ENCODE measurements around the gene BCL2L14. TPM values are rescaled to one million over a fixed set of nuclear protein-coding genes. Genes with fewer than 3 reads are reported as not detected.
A peak's percentile ranks its signal among the peaks of the same experiment; 100 is the strongest.

BCL2L14 gene
- total and polyA plus RNA-seq, 9 of the 15 experiments (the other 6 are each of a cell fraction or from before 2014, with no cell fraction given) = not detected

DNA sequence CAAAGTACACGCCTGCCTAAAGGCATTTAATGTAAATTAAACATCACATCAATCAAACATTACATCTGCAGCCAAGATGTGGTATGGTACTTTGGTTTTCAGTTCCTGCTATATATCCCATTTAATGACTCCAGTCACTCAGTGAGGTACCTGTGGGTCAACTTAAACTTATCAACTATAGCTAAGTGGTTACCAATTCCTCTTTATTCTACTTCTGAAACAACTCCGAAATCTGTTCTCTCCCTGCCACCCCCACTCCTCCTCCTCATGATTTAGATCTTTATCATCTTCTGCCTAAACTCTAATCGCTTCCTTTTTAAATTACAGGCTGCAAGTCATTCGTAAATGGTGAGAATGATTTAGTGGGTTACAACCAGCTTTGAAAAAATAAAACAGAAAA is 57.9 kb downstream of the BCL2L14 start:
- WGBS (ENCODE audit: insufficient coverage, low coverage, missing lambda C conversion rate) = 61% methylated on average over 4 of the region's 4 CpGs
- no TSS peak for BruUV-seq (replicated peaks)
- no peaks in the 10 kb centered on the region for H3K79me2 ChIP-seq (ENCODE audit: control insufficient read depth, insufficient read depth, low read length)
- peaks cover 4% of the 10 kb centered on the region; the same call in 1 of the 2 replicates for H4K20me1 ChIP-seq (replicated peaks; ENCODE audit: control insufficient read depth, insufficient read depth, low read length)
- no peak for ATAC-seq
- H3K4me3 ChIP-seq = no peak overlapping the region
- no peak overlapping the region for H3K27ac ChIP-seq (ENCODE audit: extremely low read depth, low read depth, low read length)
- DNase-seq (ENCODE audit: extremely low read depth in 1 of 4, low spot score in 3 of 4) = no peak
- no peak overlapping the region for H2AFZ ChIP-seq (ENCODE audit: low read depth, low read length)
- H3K9ac ChIP-seq (ENCODE audit: insufficient read depth in 1 of 2, low read depth in 2 of 2, low read length in 2 of 2) = no peak overlapping the region
- peaks cover 0 to 6% of the 10 kb centered on the region in 2 experiments; a peak in 1 of 5 replicates for H3K4me1 ChIP-seq (replicated peaks in 1 of 2; ENCODE audit: control insufficient read depth in 2 of 2, insufficient read depth in 2 of 2, low read length in 2 of 2)
- no peaks in the 10 kb centered on the region for H3K9me1 ChIP-seq (ENCODE audit: control insufficient read depth, insufficient read depth, low read length)
- no peak for FAIRE-seq
- POLR2A ChIA-PET = no interaction called here
- intact Hi-C loops (cut with micrococcal nuclease) = no loop called here
- H3K9me3 ChIP-seq (replicated peaks; ENCODE audit: control insufficient read depth, insufficient read depth, low read depth, low read length) = no peaks in the 10 kb centered on the region
- CTCF ChIA-PET (ENCODE audit: low intra/inter-chr PET ratio) = no interaction called here
- peaks cover 51% of the 10 kb centered on the region; the same call in 2 of the 3 replicates for H3K36me3 ChIP-seq (ENCODE audit: control insufficient read depth, insufficient read depth, low read length)
- H3K4me2 ChIP-seq (ENCODE audit: insufficient read depth, low read length) = no peak overlapping the region
- no peaks in the 10 kb centered on the region for H3K27me3 ChIP-seq (ENCODE audit: control insufficient read depth in 2 of 2, insufficient read depth in 2 of 2, low read length in 2 of 2)
- TF ChIP-seq MEIS2 (IDR thresholded peaks at IDR 0.05; ENCODE audit: partially characterized antibody) = peak; percentile 3
- TF ChIP-seq SMAD3 (CRISPR knock-in tag; conservative IDR thresholded peaks at IDR 0.05) = no peak
- TF ChIP-seq CREB1 (IDR thresholded peaks at IDR 0.05) = no peak
- TF ChIP-seq CREB1 (CRISPR knock-in tag; IDR thresholded peaks at IDR 0.05) = no peak
- TF ChIP-seq, protein P1, sequence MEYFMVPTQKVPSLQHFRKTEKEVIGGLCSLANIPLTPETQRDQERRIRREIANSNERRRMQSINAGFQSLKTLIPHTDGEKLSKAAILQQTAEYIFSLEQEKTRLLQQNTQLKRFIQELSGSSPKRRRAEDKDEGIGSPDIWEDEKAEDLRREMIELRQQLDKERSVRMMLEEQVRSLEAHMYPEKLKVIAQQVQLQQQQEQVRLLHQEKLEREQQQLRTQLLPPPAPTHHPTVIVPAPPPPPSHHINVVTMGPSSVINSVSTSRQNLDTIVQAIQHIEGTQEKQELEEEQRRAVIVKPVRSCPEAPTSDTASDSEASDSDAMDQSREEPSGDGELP (CRISPR knock-in tag; IDR thresholded peaks at IDR 0.05; ENCODE audit: borderline replicate concordance) = no peak
- in situ Hi-C loops (cut with MboI) = no loop called here

DNA sequence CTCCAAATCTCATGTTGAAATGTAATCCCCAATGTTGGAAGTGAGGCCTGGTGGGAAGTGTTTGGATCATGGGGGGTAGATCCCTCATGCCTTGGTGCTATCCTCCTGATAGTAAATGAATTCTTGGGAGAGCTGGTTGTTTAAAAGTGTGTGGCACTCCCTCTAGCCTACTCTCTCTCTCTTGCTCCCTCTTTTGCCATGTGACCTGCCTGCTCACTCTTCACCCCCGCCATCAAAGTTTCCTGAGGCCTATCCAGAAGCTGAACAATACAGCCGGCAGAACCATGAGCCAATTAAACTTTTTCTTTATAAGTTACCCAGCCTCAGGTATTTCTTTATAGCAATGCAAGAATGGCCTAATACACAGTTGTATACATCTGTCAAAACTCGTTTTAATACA is 62.5 kb downstream of the BCL2L14 start:
- FAIRE-seq (no peak), DNase-seq (ENCODE audit: extremely low read depth in 1 of 4, low spot score in 3 of 4) (no peak), ATAC-seq (no peak)
- in situ Hi-C loops (cut with MboI) (no loop called here), intact Hi-C loops (cut with micrococcal nuclease) (no loop called here)
- Histone ChIP-seq H3K4me3 (no peak overlapping the region), H3K9ac (ENCODE audit: insufficient read depth in 1 of 2, low read depth in 2 of 2, low read length in 2 of 2) (no peak overlapping the region), H3K9me1 (ENCODE audit: control insufficient read depth, insufficient read depth, low read length) (no peaks in the 10 kb centered on the region), H3K27me3 (ENCODE audit: control insufficient read depth in 2 of 2, insufficient read depth in 2 of 2, low read length in 2 of 2) (no peaks in the 10 kb centered on the region), H3K4me2 (ENCODE audit: insufficient read depth, low read length) (no peak overlapping the region), H2AFZ (ENCODE audit: low read depth, low read length) (no peak overlapping the region), H3K79me2 (ENCODE audit: control insufficient read depth, insufficient read depth, low read length) (no peaks in the 10 kb centered on the region), H3K36me3 (ENCODE audit: control insufficient read depth, insufficient read depth, low read length) (peaks cover 28% of the 10 kb centered on the region; the same call in 2 of the 3 replicates), H3K4me1 (replicated peaks in 1 of 2; ENCODE audit: control insufficient read depth in 2 of 2, insufficient read depth in 2 of 2, low read length in 2 of 2) (no peaks in the 10 kb centered on the region; a peak in 1 of 5 replicates), H4K20me1 (replicated peaks; ENCODE audit: control insufficient read depth, insufficient read depth, low read length) (no peaks in the 10 kb centered on the region), H3K9me3 (replicated peaks; ENCODE audit: control insufficient read depth, insufficient read depth, low read depth, low read length) (no peaks in the 10 kb centered on the region), H3K27ac (ENCODE audit: extremely low read depth, low read depth, low read length) (no peak overlapping the region)
- TF ChIP-seq CBFA2T3 (IDR thresholded peaks at IDR 0.05) (no peak), DMBX1 (CRISPR knock-in tag; IDR thresholded peaks at IDR 0.05; ENCODE audit: borderline replicate concordance) (no peak), ZFPM2 (CRISPR knock-in tag; IDR thresholded peaks at IDR 0.05) (no peak), PTBP1 (IDR thresholded peaks at IDR 0.05; ENCODE audit: low read depth, low read length) (no peak), COPS2 (conservative IDR thresholded peaks at IDR 0.05) (no peak), GABPB2 (CRISPR knock-in tag; conservative IDR thresholded peaks at IDR 0.05) (no peak), ZNF589 (CRISPR knock-in tag; IDR thresholded peaks at IDR 0.05; ENCODE audit: low read depth) (no peak), HDAC3 (IDR thresholded peaks at IDR 0.05; ENCODE audit: borderline replicate concordance, partially characterized antibody) (no peak), ZNF444 (CRISPR knock-in tag; IDR thresholded peaks at IDR 0.05) (no peak)
- 81% methylated on average over 2 of the region's 3 CpGs for WGBS (ENCODE audit: insufficient coverage, low coverage, missing lambda C conversion rate)
- ChIA-PET CTCF (ENCODE audit: low intra/inter-chr PET ratio) (no interaction called here), POLR2A (no interaction called here)
- BruUV-seq (replicated peaks) = no TSS peak

All from K562 (cell line).